Stomach (tissue), 9 donors: Measurements from ENCODE around the gene ANGPTL2. TPM values are rescaled to one million over a fixed set of nuclear protein-coding genes. Genes with fewer than 3 reads are reported as not detected.

Experiments
- DNase-seq, 2 donors: peaks; one replicate each; pipeline versions ENCODE4 v3.0.0 to v3.0.0-alpha.2; 2013 to 2019
- H3K27ac ChIP-seq, 5 donors: fragments of 200-600 bp in 4 of 5; sonication (generic) in 4 of 5; one replicate each; pipeline ENCODE4 v1.5.1; 2013 to 2019; ENCODE audit warnings: mild to moderate bottlenecking in 1 of 5, moderate library complexity in 1 of 5
- H3K27me3 ChIP-seq, 3 donors: fragments of 200-600 bp; sonication (generic); one replicate each; pipeline ENCODE4 v1.5.1; 2017 to 2019; ENCODE audit warnings: mixed run types in 1 of 3
- H3K36me3 ChIP-seq, 4 donors: fragments of 200-600 bp; sonication (generic); 1 replicate in 3 of 4; 2 replicates in 1 of 4; pipeline ENCODE4 v1.5.1; 2016 to 2019
- H3K4me1 ChIP-seq, 4 donors: fragments of 200-600 bp; sonication (generic); one replicate each; pipeline ENCODE4 v1.5.1; 2016 to 2019
- H3K4me3 ChIP-seq, 4 donors: fragments of 200-600 bp; sonication (generic) in 3 of 4; one replicate each; pipeline ENCODE4 v1.5.1; 2016 to 2019; ENCODE audit warnings: mild to moderate bottlenecking in 1 of 4
- H3K9me3 ChIP-seq, 4 donors: fragments of 200-600 bp; sonication (generic); one replicate each; pipeline ENCODE4 v1.5.1; 2016 to 2019
- EP300 ChIP-seq: sonication (generic); formaldehyde crosslinking; IDR thresholded peaks from one replicate; pipeline ENCODE4 v1.6.1; 2017; ENCODE audit warnings: antibody characterized with exemption
- POLR2A ChIP-seq, 4 donors: fragments of 450-650 bp; IDR thresholded peaks; one replicate each; pipeline ENCODE4 v1.6.1; 2016; ENCODE audit warnings: antibody characterized with exemption in 4 of 4, control low read depth in 2 of 4, mild to moderate bottlenecking in 1 of 4, moderate library complexity in 1 of 4
- POLR2AphosphoS5 ChIP-seq, 3 donors: sonication (generic); formaldehyde crosslinking; IDR thresholded peaks; one replicate each; pipeline ENCODE4 v1.6.1; 2016; ENCODE audit warnings: antibody characterized with exemption in 3 of 3
- WGBS, 5 donors: extraction: QIAGEN DNeasy Blood & Tissue Kit in 3 of 5; methylation state at CpG; one replicate each; pipeline versions ENCODE4 v1.1.5 to v1.1.7; 2013 to 2018; 5-methylcytosine and 5-hydroxymethylcytosine counted together
- intact Hi-C: fragments of 100-400 bp; cut with DNase I; formaldehyde crosslinking; loops from one replicate; pipeline ENCODE4 v1.15.1; 2023; ENCODE audit warnings: low total_unique reads
- polyA plus RNA-seq, 3 donors: library from polyadenylated mRNA; stranded (reverse); fragments of 200-250 nt; gene quantifications; one replicate each; pipeline ENCODE4 v1.2.3, GENCODE V29; 2013
- total RNA-seq, 5 donors: library from RNA; depleted of rRNA; stranded (reverse); fragments of >200 nt; gene quantifications; one replicate each; pipeline versions ENCODE4 v1.1.0 to v1.2.3, GENCODE V29; 2014 to 2016
- TF ChIP-seq, protein P1 (sequence below), 7 experiments: fragments of 450-650 bp in 4 of 7; fragments of 200-600 bp in 3 of 7; sonication (generic) in 3 of 7; IDR thresholded peaks; one replicate each; pipeline ENCODE4 v1.5.1; 2016 to 2019; ENCODE audit warnings: antibody characterized with exemption in 7 of 7, control low read depth in 2 of 7, mild to moderate bottlenecking in 1 of 7
- donor health status: healthy with polysubstance abuse.
- donor health status: Bipolar disorder and iron deficiency.
- donor health status: healthy.

The ANGPTL2 gene
- total and polyA plus RNA-seq, 8 donors = 5.7 to 26.3 (median 10.2) TPM

GRCh38 chr9:127039492-127039891 lies 82.9 kb downstream of the ANGPTL2 start:
- 95 to 100% (median 98%) methylated on average over 2 of the region's 2 CpGs for WGBS, 5 donors
- H3K36me3 ChIP-seq = no peaks in the 10 kb centered on the region
- intact Hi-C loops = no loop called here
- H3K9me3 ChIP-seq = no peaks in the 10 kb centered on the region
- H3K27me3 ChIP-seq = no peaks in the 10 kb centered on the region
- H3K4me3 ChIP-seq = no peak overlapping the region
- H3K27ac ChIP-seq = no peak overlapping the region
- peaks cover 0 to 5% (median 2%) of the 10 kb centered on the region in 4 donors for H3K4me1 ChIP-seq
- no peak for DNase-seq
- no peak for TF ChIP-seq EP300
- TF ChIP-seq, protein P1, sequence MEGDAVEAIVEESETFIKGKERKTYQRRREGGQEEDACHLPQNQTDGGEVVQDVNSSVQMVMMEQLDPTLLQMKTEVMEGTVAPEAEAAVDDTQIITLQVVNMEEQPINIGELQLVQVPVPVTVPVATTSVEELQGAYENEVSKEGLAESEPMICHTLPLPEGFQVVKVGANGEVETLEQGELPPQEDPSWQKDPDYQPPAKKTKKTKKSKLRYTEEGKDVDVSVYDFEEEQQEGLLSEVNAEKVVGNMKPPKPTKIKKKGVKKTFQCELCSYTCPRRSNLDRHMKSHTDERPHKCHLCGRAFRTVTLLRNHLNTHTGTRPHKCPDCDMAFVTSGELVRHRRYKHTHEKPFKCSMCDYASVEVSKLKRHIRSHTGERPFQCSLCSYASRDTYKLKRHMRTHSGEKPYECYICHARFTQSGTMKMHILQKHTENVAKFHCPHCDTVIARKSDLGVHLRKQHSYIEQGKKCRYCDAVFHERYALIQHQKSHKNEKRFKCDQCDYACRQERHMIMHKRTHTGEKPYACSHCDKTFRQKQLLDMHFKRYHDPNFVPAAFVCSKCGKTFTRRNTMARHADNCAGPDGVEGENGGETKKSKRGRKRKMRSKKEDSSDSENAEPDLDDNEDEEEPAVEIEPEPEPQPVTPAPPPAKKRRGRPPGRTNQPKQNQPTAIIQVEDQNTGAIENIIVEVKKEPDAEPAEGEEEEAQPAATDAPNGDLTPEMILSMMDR (IDR thresholded peaks at IDR 0.05) = no peak
- no peak for TF ChIP-seq POLR2A (IDR thresholded peaks at IDR 0.05)
- TF ChIP-seq POLR2AphosphoS5 (IDR thresholded peaks at IDR 0.05) = no peak

DNA sequence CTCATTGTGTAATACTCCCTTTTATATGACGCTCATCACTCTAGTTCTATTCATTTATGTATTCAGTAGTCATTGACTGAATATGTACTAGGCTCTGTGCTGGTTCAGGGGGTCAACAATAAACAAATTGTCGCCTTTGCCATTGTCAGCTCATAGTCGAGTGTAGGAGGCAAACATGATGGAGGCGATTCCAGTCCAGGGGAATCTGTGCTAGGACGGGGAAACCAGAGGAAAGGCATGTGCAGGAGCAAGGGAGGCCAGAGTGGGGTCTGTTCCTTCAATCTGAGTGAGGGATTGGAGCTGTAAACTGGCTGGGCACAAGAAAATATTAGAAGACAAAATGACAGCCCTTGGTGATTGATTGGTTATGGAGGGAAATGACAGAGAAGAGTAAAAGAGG lies 83.9 kb downstream of the ANGPTL2 start:
- no peak for DNase-seq
- Histone ChIP-seq H3K27ac (no peak overlapping the region), H3K9me3 (no peaks in the 10 kb centered on the region), H3K4me3 (no peak overlapping the region), H3K27me3 (no peaks in the 10 kb centered on the region), H3K4me1 (peaks cover 0 to 10% (median 4%) of the 10 kb centered on the region in 4 donors), H3K36me3 (no peaks in the 10 kb centered on the region)
- no peak for TF ChIP-seq POLR2A (IDR thresholded peaks at IDR 0.05)
- no peak for TF ChIP-seq EP300
- no peak for TF ChIP-seq POLR2AphosphoS5 (IDR thresholded peaks at IDR 0.05)
- TF ChIP-seq, protein P1 (IDR thresholded peaks at IDR 0.05) = no peak
- 94 to 96% (median 94%) methylated on average over 5 of the region's 5 CpGs for WGBS, 5 donors
- intact Hi-C loops = no loop called here

Other genes starting within 250 kb of the ANGPTL2 start
- gene RALGPS1, start 207.9 kb downstream of the ANGPTL2 start, total RNA-seq = 100 to 1,000 TPM in 1 of 5 donors, 10 to 100 TPM in 4; 38.9 to 150 (median 68.8) TPM
- 10 to 100 TPM in 1 of 3 donors, 1 to 10 TPM in 2; 4.7 to 20.2 (median 9.1) TPM for gene RALGPS1, start 207.9 kb downstream of the ANGPTL2 start, polyA plus RNA-seq
- gene GARNL3, start 142.1 kb upstream of the ANGPTL2 start, total RNA-seq = 10 to 100 TPM in 2 of 5 donors, 1 to 10 TPM in 3; 2.7 to 35.8 (median 9.6) TPM
- gene GARNL3, start 142.1 kb upstream of the ANGPTL2 start, polyA plus RNA-seq = 1 to 10 TPM in 2 of 3 donors, under 1 TPM in 1; 0.76 to 5.7 (median 4.0) TPM